Measurements from ENCODE around the gene OPCML.

OPCML gene

DNA sequence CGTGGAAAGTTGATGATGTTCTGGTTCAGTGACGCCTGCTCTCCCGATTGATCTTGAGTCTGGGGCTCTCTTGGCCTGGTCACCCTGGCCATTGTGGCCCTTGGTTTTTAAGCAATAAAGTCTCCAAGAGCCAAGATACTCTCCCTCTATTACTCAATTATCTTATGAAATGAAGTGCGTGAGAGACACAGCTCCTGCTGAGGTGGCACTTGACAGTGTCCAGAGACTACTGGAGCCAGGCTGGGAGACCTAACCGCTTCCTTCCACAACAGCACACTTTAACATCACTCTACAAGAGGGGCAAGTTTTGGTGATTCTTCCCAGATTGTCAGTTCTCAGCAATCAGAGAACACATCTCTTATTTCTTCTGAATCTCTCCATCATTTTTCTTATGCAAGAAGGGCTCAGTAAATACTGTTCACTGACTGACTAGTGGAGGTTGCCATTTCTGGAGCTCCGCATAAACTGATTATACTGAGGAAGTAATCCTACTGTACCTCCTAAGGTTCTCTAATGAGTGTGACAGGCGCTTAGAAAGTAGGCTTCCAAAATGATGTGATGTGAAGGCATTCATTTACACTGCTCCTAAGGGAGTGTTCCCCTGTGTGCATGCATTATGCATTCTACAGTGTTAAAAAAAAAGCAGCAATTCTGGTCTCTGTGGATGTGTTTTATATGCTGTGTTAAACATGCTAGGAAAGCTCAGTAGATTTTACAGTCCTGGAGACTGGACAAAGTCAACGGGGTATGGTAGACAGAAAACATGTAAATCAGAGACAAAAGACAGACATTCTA lies 968.0 kb downstream of the OPCML start:
- no peak for TF ChIP-seq ZFP3 (CRISPR knock-in tag; IDR thresholded peaks at IDR 0.05)
- no peak for TF ChIP-seq ZNF70 (CRISPR knock-in tag; IDR thresholded peaks at IDR 0.05)
- no peak for TF ChIP-seq ISL1 (CRISPR knock-in tag; IDR thresholded peaks at IDR 0.05)
- TF ChIP-seq RARB (CRISPR knock-in tag; IDR thresholded peaks at IDR 0.05): no peak
- no peak for TF ChIP-seq ESRRG (CRISPR knock-in tag; IDR thresholded peaks at IDR 0.05)
- ATAC-seq: no peak

- no peak for ATAC-seq
- TF ChIP-seq TOX (CRISPR knock-in tag; IDR thresholded peaks at IDR 0.05; ENCODE audit: borderline replicate concordance) (no peak), CSDC2 (CRISPR knock-in tag; IDR thresholded peaks at IDR 0.05) (no peak)
Observed at GRCh38 chr11:132563050-132563449, 969.3 kb downstream of the OPCML start.

GRCh38 chr11:132561937-132562336 lies 970.4 kb downstream of the OPCML start:
- ATAC-seq: no peak
- TF ChIP-seq RARB (CRISPR knock-in tag; IDR thresholded peaks at IDR 0.05) (no peak), POU6F1 (CRISPR knock-in tag; IDR thresholded peaks at IDR 0.05; ENCODE audit: borderline replicate concordance, low read depth) (no peak), SNAI2 (CRISPR knock-in tag; IDR thresholded peaks at IDR 0.05) (no peak), ZFP30 (CRISPR knock-in tag; IDR thresholded peaks at IDR 0.05) (no peak), ISL1 (CRISPR knock-in tag; IDR thresholded peaks at IDR 0.05) (no peak), ESRRG (CRISPR knock-in tag; IDR thresholded peaks at IDR 0.05) (no peak), ARNTL (CRISPR knock-in tag; IDR thresholded peaks at IDR 0.05; ENCODE audit: borderline replicate concordance, low read depth) (no peak), TCF4 (CRISPR knock-in tag; IDR thresholded peaks at IDR 0.05; ENCODE audit: borderline replicate concordance) (no peak), GLIS3 (CRISPR knock-in tag; IDR thresholded peaks at IDR 0.05) (no peak), TOX (CRISPR knock-in tag; IDR thresholded peaks at IDR 0.05; ENCODE audit: borderline replicate concordance) (no peak), ZFP3 (CRISPR knock-in tag; IDR thresholded peaks at IDR 0.05) (no peak), ZNF70 (CRISPR knock-in tag; IDR thresholded peaks at IDR 0.05) (no peak), PATZ1 (CRISPR knock-in tag; IDR thresholded peaks at IDR 0.05; ENCODE audit: borderline replicate concordance) (no peak), ZC3H10 (CRISPR knock-in tag; IDR thresholded peaks at IDR 0.05) (no peak), PPARA (CRISPR knock-in tag; IDR thresholded peaks at IDR 0.05; ENCODE audit: borderline replicate concordance) (no peak), CREB5 (CRISPR knock-in tag; IDR thresholded peaks at IDR 0.05; ENCODE audit: low read depth) (no peak)
- TF ChIP-seq, protein P1, sequence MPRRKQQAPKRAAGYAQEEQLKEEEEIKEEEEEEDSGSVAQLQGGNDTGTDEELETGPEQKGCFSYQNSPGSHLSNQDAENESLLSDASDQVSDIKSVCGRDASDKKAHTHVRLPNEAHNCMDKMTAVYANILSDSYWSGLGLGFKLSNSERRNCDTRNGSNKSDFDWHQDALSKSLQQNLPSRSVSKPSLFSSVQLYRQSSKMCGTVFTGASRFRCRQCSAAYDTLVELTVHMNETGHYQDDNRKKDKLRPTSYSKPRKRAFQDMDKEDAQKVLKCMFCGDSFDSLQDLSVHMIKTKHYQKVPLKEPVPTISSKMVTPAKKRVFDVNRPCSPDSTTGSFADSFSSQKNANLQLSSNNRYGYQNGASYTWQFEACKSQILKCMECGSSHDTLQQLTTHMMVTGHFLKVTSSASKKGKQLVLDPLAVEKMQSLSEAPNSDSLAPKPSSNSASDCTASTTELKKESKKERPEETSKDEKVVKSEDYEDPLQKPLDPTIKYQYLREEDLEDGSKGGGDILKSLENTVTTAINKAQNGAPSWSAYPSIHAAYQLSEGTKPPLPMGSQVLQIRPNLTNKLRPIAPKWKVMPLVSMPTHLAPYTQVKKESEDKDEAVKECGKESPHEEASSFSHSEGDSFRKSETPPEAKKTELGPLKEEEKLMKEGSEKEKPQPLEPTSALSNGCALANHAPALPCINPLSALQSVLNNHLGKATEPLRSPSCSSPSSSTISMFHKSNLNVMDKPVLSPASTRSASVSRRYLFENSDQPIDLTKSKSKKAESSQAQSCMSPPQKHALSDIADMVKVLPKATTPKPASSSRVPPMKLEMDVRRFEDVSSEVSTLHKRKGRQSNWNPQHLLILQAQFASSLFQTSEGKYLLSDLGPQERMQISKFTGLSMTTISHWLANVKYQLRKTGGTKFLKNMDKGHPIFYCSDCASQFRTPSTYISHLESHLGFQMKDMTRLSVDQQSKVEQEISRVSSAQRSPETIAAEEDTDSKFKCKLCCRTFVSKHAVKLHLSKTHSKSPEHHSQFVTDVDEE (CRISPR knock-in tag; IDR thresholded peaks at IDR 0.05): no peak

DNA sequence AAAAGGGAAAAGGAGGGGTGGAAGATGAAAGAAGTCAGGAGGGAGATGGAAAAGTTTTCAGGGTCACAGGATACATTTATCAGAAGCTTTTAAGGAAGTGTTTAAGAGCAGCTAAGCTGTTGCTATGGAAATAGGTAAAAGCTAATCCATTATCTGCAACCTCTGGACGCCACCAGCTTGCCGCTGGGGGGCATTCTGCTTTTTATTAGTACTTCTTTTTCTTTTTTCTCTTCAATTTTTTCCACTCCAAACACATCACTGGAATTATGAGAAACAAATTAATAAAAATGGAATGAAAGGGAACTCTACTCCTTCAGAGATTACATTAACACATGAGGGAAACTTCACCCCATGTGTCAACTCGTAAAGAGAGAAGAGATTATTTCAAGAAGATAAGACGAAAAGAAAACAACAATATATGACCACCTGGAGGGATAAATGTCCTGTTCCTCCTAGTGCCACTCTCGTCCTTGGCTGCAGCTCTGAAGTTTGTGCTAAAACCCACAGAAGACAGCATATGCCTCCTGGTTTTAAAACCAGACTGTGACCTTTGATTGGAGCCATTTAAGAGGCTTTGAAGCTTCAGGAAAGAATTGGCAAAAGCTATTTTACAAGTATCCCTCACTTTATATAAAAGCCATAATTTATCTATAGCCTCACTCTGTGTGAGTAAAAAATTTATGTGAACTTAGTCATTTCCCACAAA lies 972.8 kb downstream of the OPCML start:
- TF ChIP-seq SNAI2 (CRISPR knock-in tag; IDR thresholded peaks at IDR 0.05) (no peak), OSR1 (CRISPR knock-in tag; IDR thresholded peaks at IDR 0.05) (no peak), CSDC2 (CRISPR knock-in tag; IDR thresholded peaks at IDR 0.05) (no peak), ZNF8 (CRISPR knock-in tag; IDR thresholded peaks at IDR 0.05) (no peak)

More for the DNA sequence above, 972.8 kb downstream of the OPCML start:
- ATAC-seq: no peak

All from SK-N-SH treated with all-trans-retinoic acid at 6 μM for 48 hours (cell line).